Measurements from ENCODE around the gene MAP2K6.

MAP2K6 gene

GRCh38 chr17:69560987-69561441, 146.5 kb downstream of the MAP2K6 start:
- Histone ChIP-seq H3K4me1 (ENCODE audit: control insufficient read depth in 1 of 2, insufficient read depth in 1 of 2, low read depth in 1 of 2, low read length in 1 of 2) (no peaks in the 10 kb centered on the region), H3K9me3 (no peaks in the 10 kb centered on the region), H3K27me3 (no peaks in the 10 kb centered on the region), H3K27ac (no peak overlapping the region), H3K4me3 (ENCODE audit: low read depth in 1 of 2, low read length in 1 of 2) (no peak overlapping the region), H3K36me3 (no peaks in the 10 kb centered on the region)
- TF ChIP-seq, protein P1, sequence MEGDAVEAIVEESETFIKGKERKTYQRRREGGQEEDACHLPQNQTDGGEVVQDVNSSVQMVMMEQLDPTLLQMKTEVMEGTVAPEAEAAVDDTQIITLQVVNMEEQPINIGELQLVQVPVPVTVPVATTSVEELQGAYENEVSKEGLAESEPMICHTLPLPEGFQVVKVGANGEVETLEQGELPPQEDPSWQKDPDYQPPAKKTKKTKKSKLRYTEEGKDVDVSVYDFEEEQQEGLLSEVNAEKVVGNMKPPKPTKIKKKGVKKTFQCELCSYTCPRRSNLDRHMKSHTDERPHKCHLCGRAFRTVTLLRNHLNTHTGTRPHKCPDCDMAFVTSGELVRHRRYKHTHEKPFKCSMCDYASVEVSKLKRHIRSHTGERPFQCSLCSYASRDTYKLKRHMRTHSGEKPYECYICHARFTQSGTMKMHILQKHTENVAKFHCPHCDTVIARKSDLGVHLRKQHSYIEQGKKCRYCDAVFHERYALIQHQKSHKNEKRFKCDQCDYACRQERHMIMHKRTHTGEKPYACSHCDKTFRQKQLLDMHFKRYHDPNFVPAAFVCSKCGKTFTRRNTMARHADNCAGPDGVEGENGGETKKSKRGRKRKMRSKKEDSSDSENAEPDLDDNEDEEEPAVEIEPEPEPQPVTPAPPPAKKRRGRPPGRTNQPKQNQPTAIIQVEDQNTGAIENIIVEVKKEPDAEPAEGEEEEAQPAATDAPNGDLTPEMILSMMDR (IDR thresholded peaks at IDR 0.05) = no peak

DNA sequence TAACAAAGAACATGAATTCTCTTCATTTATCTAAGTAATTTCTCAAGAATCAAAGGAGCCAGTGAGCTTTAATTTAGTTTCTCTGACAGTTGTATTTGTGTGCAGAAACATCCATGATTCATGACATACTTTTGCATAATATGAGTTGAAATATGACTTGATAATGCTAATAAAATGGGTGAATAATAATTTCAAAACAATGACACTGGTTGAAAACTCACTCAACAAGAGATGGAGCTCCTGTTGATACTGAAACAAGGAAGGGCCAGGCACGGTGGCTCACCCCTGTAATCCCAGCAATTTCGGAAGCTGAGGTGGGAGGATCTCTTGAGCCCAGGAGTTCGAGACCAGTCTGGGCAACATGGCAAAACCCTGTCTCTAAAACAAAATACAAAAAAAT, 147.0 kb downstream of the MAP2K6 start:
- Histone ChIP-seq H3K4me3 (ENCODE audit: low read depth in 1 of 2, low read length in 1 of 2) (no peak overlapping the region), H3K36me3 (no peaks in the 10 kb centered on the region), H3K4me1 (ENCODE audit: control insufficient read depth in 1 of 2, insufficient read depth in 1 of 2, low read depth in 1 of 2, low read length in 1 of 2) (no peaks in the 10 kb centered on the region), H3K27me3 (no peaks in the 10 kb centered on the region), H3K27ac (no peak overlapping the region), H3K9me3 (no peaks in the 10 kb centered on the region)
- TF ChIP-seq, protein P1 (IDR thresholded peaks at IDR 0.05) = no peak

DNA sequence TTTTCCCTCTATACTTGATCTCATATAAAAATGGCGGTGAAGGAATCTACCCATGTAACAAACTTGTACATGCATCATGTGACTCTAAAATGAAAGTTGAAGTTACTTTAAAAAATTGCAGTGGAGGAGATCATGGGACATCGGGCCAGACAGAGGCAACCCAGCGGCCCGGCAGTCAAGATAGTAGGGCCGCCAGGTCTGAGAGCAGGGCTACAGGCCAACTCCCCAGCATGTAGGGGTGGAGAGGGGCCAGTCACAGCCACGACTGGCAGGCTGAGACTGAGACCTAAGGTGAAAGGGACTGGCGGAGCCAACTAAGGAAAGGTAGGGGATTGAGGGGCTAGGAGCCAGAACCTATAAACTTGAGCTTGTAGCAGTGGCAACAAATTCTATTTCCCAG, 150.9 kb downstream of the MAP2K6 start:
- TF ChIP-seq, protein P1 (IDR thresholded peaks at IDR 0.05) = no peak
- Histone ChIP-seq H3K36me3 (no peaks in the 10 kb centered on the region), H3K9me3 (no peaks in the 10 kb centered on the region), H3K27ac (no peak overlapping the region), H3K27me3 (peaks cover 3% of the 10 kb centered on the region), H3K4me3 (ENCODE audit: low read depth in 1 of 2, low read length in 1 of 2) (no peak overlapping the region), H3K4me1 (ENCODE audit: control insufficient read depth in 1 of 2, insufficient read depth in 1 of 2, low read depth in 1 of 2, low read length in 1 of 2) (peaks cover 0 to 3% of the 10 kb centered on the region in 2 experiments)

GRCh38 chr17:69567130-69567529, 152.6 kb downstream of the MAP2K6 start:
- no peaks in the 10 kb centered on the region for H3K36me3 ChIP-seq
- H3K27ac ChIP-seq = no peak overlapping the region
- H3K9me3 ChIP-seq = no peaks in the 10 kb centered on the region
- peaks cover 14% of the 10 kb centered on the region for H3K27me3 ChIP-seq
- TF ChIP-seq, protein P1 (IDR thresholded peaks at IDR 0.05) = no peak
- peaks cover 0 to 3% of the 10 kb centered on the region in 2 experiments for H3K4me1 ChIP-seq (ENCODE audit: control insufficient read depth in 1 of 2, insufficient read depth in 1 of 2, low read depth in 1 of 2, low read length in 1 of 2)
- no peak overlapping the region for H3K4me3 ChIP-seq (ENCODE audit: low read depth in 1 of 2, low read length in 1 of 2)

DNA sequence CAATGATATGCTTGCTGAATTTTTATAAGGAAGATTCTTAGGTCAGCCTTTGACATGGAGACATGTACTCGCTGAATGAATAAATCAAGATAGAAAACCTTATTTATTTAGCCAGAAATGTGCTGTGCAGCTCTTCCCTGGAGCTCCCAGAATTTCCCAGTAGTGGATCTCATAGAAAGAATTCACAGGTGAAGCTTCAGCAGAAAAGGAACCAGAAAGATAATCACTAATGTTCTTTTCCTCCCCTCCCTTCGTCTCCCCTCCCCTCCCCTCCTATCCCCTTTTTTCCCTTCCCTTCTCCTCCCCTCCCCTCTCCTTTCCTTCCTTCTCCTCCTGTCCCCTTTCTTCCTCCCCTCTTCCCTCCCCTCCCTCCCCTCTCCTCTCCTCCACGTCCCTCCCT, 158.2 kb downstream of the MAP2K6 start:
- Histone ChIP-seq H3K9me3 (no peaks in the 10 kb centered on the region), H3K27ac (no peak overlapping the region), H3K4me1 (ENCODE audit: control insufficient read depth in 1 of 2, insufficient read depth in 1 of 2, low read depth in 1 of 2, low read length in 1 of 2) (peaks cover 0 to 3% of the 10 kb centered on the region in 2 experiments), H3K4me3 (ENCODE audit: low read depth in 1 of 2, low read length in 1 of 2) (no peak overlapping the region), H3K27me3 (peaks cover 19% of the 10 kb centered on the region), H3K36me3 (no peaks in the 10 kb centered on the region)
- TF ChIP-seq, protein P1 (IDR thresholded peaks at IDR 0.05) = no peak

DNA sequence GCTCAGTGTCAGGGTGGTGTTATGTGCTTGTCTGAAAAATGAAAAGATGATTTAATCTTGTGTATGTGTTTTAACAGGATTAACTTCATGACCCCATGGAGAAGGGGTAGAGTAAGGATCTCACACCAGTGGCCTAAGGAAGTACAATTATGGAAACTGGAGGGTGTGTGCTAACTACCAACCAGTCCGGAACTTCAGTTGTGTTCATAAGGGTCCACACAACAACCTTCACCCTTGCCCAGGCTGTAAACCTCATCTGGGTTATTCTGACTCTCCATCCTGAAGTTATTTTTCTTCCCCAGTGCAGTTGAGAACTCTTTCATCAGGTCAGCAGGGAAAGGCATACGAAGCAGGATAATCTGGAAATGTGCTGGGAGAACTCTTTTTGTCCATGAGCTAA, 158.9 kb downstream of the MAP2K6 start:
- H3K9me3 ChIP-seq = no peaks in the 10 kb centered on the region
- peaks cover 17% of the 10 kb centered on the region for H3K27me3 ChIP-seq
- TF ChIP-seq, protein P1 (IDR thresholded peaks at IDR 0.05) = no peak
- H3K4me1 ChIP-seq (ENCODE audit: control insufficient read depth in 1 of 2, insufficient read depth in 1 of 2, low read depth in 1 of 2, low read length in 1 of 2) = peaks cover 0 to 3% of the 10 kb centered on the region in 2 experiments
- H3K36me3 ChIP-seq = no peaks in the 10 kb centered on the region
- no peak overlapping the region for H3K4me3 ChIP-seq (ENCODE audit: low read depth in 1 of 2, low read length in 1 of 2)
- H3K27ac ChIP-seq = no peak overlapping the region

All from neutrophil (primary cell).